Measurements from ENCODE around the gene GNAQ.
"Not testable (repeated sequence)": the region's sequence is repeated elsewhere in the genome, so short reads cannot be mapped to it uniquely, and the experiment has no call there.

GNAQ gene

DNA sequence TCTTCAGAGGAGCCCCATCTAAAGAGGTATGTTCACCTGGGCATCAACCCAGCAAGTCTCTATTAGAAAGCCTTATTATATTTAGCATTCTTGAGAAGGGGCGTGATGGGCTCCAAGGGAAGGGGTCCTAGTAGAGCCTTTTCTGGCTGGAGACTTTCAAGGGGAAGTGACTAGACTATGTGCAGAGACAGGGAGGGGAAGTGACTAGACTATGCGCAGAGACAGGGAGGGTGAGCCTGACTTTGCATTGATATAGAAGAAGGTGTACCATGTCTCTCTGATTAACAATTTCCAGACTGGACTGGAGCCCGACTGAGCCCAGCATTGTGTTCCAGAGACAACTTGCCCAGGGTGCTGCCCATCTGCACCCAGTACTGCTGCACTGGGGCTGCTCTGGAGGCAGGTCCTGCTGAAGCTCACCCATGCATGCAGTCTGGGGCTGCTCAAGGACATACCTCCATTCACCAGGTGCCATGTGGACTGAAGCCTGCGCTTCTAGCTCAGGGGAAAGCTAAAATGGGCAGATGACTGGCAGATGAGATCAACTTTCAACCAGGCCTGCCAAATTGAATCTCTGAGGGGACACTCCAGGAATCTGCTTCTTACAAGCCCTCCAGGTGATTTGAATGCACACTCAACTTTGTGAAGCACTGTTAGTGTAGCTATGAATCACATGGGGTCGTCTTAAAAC, 300.5 kb downstream of the GNAQ start:
- DNase-seq (ENCODE audit: low spot score), result no peak

DNA sequence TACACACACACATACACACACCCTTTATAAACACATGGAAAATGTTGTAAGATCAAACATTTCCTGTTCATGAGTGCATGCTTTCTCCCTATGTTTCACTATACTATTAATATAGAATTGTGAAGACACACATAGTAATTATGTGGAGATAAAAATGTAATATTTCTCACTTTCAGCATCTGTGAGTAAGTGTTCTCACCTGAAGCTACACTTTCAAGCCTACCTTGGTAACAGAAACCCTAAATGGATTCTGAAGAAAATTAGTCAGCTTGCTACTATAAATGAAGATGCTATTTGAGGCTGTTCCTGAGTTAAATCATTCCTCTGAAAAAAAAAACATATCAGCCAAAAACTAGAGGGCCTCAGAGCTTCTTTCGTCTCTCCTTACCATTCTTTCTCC, 302.4 kb downstream of the GNAQ start:
- DNase-seq (ENCODE audit: low spot score), result no peak

- no peak for DNase-seq (ENCODE audit: low spot score)
Measured at GRCh38 chr9:77726814-77727213, 304.8 kb downstream of the GNAQ start.

DNA sequence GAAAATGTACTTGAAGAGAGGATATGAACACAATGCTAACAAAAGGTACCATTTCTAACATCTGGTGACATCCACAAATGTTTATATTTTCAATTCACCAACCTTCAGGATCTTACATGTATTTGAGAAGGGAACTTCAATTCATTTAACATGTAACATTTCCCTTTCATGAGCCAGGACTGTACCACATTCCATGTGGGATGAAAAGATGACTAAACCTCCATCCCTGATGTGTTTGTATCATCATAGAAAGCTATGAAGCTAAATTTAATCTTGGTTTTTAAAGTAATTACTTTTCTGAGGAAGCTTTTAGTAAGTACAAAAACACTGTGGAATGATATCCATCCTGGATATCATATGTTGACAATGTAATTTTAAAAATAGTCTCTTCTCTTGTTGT, 305.3 kb downstream of the GNAQ start:
- DNase-seq (ENCODE audit: low spot score), result no peak

DNA sequence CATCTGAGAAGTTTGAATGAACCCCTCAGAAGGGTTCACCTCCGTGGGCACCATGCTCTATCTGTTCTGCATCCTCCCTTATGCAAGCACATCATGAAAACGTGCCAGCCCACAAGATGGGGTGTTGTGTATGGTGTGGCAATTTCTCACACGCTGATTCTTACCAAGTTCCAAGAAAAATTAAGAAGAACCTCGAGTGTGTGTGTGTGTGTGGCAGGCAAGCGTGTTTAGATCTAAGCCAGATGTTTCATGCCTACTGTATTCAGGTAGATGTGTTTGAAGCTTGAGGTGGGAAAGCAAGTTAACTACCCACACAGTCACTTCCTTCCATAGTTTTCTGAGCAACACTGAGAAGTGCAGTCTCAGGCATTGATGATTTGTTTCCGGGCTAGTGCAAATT, 305.8 kb downstream of the GNAQ start:
- no peak for DNase-seq (ENCODE audit: low spot score)

DNA sequence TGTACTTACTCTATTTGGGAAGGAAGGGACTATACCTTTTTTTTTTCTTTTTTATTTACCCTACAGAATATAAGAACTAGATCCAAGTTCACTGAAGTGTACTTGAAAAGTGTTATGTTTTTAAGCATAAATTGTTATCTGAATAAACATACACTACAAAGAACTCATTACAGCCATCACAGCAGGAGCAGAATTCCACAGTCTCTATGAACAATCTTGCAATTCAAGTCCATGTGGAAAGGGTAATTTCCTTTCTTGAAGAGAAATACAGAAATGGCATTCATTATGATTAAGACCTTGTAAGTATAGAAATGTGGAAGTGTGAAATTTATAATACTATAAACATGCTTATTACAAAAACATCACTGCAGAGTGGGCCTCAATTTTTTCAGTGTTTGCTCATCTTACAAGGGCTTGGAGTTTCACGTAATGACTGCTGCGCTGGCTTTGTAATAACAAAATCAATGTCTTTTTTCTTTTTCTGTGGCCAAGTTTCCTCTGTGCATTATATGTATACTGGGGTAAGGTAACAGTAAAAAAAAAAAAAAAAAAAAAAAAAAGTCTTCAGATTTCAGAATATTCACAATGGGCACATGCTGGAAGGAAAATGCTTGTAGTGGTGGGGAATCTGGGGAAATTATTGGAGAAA, 306.4 kb downstream of the GNAQ start:
- DNase-seq (ENCODE audit: low spot score), result no peak

- not testable (repeated sequence) for DNase-seq (ENCODE audit: low spot score)
Measured at GRCh38 chr9:77721156-77721555, 310.5 kb downstream of the GNAQ start.

DNA sequence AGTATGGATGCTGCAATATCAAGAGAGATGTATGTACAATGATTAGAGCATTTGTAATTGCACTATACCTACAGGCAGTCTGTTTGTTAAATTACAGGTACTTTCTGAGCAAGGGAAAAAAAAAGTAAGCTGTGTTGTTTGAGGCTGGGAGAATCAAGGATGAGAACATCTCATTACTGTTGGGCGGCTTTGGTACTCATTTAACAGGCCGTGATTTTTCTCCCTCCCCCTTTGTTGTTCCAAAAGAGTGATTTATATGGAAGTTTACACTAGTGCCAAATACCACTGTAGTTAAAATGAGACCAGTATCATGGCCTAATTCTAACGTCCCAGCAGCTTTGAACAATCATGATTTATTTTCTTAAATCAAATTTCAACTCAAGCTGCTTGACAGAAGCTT, 312.3 kb downstream of the GNAQ start:
- no peak for DNase-seq (ENCODE audit: low spot score)

DNA sequence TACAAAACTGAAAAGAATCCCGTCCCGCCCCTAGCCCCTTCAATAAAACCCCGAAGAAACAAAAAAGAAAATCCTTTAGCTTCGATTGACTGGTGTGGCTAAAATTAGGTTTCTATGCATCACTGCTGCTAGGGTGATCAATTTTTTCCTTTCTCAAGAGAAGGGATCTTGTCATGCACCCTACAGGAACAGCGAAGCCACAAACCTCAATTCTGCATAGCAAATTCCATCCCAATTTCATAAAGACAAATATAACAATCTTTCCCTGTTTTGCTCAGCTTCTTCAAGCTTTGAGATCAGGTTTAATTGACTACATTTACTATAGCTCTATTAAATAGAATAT, 313.3 kb downstream of the GNAQ start:
- not testable (repeated sequence) for DNase-seq (ENCODE audit: low spot score)

- DNase-seq (ENCODE audit: low spot score), result not testable (repeated sequence)
Measured at GRCh38 chr9:77717608-77718297, 313.9 kb downstream of the GNAQ start.

DNA sequence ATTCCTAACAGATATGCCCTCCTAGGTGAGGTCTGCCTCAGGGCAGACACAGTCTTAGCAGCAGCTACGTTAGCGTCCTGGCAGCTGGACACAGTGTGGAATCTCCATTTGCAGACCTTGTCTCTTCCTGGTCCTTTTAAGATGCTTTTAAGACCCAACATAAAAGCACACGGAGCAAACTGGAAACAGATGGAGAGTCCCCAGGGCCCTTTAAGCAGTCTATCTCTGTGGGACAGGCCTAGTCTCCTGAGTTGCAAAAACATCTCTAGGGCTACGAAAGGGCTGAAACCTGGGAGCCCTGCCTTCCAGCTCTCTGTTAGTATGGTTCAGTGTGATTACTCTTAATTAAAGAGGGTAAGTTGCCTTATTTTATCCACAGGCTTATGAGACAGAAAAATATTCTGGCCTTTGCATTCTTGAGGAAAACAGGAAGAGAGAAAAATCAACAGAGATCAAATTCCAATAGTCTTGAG, 317.5 kb downstream of the GNAQ start:
- no peak for DNase-seq (ENCODE audit: low spot score)

- no peak for DNase-seq (ENCODE audit: low spot score)
Measured at GRCh38 chr9:77712533-77713130, 319.0 kb downstream of the GNAQ start.

- DNase-seq (ENCODE audit: low spot score), result no peak
Measured at GRCh38 chr9:77710965-77711648, 320.5 kb downstream of the GNAQ start.

- no peak for DNase-seq (ENCODE audit: low spot score)
Measured at GRCh38 chr9:77710316-77710715, 321.3 kb downstream of the GNAQ start.

DNA sequence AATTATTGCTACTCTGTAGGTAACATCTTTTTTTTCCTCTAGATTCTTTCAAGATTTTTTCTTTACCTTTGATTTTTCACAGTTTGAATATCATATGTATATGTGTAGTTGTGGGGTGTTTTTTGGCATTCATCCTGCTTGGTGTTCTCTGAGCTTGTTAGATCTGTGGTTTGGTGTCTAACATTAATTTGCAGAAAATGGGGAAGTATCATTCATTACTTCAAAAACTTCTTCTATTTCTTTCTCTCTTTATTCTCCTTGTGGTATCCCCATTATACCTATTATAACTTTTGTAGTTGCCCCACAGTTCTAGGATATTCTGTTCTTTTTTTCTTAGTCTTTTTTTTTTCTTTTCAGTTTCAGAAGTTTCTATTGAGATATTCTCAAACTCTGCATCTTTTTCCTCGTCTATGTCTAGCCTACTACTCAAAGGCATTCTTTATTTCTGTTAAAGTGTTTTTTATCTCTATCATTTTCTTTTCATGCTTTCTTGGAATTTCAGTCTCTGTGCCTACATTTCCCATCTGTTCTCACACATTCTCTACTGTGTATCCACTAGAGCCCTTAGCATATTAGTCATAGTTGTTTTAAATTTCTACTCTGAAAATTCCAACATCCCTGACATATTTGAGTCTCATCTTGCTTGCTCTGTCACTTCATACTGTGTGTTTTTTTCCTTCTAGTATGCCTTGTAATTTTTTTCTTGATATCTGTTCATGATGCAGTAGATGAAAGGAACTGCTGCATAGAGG, 323.4 kb downstream of the GNAQ start:
- no peak for DNase-seq (ENCODE audit: low spot score)

DNA sequence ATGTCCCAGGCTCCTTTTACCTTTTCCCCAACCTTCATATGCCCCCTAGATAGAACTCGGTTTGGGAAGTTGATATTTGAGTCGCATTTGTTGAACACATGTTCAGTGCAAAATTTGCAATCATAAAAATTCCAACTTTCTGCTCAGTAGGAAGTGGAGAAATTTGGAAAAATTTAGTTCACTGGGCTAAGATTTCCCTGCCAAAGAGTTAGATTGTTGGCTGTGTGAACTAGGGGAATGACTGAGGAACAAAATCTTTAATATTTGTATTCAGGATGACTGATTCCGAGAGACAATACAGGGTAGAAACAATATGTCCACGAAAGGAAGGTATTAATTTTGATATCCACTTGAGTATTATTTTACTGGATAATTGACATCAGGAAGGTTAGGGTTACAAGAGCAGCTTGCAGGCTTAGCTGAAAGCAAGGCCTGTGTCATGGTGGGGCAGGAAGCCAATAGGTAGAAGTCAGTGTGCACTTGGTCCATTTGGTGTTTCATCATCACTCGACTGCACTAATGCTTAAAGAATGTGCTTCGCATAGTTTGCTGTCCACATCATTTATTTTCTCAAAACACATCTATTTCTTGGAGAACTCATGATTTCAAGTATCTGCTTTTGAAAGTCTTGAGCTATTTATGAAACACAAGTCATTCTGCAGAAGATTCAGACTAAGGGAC, 324.1 kb downstream of the GNAQ start:
- DNase-seq (ENCODE audit: low spot score), result no peak

DNA sequence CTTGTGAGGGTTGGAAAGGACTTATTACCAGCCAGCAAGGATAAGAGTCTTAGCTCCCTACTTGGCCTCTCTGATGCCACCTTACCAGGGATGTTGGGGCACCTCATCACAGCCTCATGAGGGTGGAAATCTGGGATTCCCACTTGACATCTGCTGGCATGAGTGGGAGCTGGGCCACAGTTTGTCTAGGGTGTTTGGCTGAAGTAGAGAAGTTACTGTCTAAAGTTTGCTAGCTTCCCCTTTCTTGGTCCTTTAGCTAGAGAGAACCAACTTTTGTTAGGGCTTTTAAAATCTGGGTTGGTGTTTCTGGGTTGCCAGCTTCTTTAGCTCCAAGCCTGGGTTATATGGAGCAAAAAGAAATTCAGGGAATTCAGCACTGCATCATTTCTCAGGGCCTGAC, 326.0 kb downstream of the GNAQ start:
- no peak for DNase-seq (ENCODE audit: low spot score)

DNA sequence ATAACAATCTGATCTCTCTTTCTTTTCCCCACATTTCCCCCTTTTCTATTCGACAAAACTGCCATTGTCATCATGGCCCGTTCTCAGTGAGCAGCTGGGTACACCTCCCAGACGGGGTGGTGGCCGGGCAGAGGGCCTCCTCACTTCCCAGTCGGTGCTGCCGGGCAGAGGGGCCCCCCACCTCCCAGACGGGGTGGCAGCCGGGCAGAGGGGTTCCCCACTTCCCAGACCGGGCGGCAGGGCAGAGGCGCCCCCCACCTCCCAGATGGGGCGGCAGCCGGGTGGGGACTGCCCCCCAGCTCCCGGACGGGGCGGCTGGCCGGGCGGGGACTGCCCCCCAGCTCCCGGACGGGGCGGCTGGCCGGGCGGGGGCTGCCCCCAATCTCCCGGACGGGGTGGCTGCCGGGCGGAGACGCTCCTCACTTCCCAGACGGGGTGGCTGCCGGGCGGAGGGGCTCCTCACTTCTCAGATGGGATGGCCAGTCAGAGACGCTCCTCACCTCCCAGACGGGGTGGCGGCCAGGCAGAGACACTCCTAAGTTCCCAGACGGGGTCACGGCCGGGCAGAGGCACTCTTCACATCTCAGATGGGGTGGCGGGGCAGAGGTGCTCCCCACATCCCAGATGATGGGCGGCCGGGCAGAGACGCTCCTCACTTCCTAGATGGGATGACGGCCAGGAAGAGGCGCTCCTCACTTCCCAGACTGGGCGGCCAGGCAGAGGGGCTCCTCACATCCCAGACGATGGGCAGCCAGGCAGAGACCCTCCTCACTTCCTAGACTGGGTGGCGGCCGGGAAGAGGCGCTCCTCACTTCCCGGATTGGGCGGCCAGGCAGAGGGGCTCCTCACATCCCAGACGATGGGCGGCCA, 328.9 kb downstream of the GNAQ start:
- DNase-seq (ENCODE audit: low spot score), result not testable (repeated sequence)

- DNase-seq (ENCODE audit: low spot score), result no peak
Measured at GRCh38 chr9:77697238-77697984, 334.2 kb downstream of the GNAQ start.
